NCI-H524 treated with DMSO at 0.1 percent for 48 hours (cell line): ENCODE measurements around the gene MUC4.

Experiments
- DNase-seq: peaks from one replicate; lab custom pipeline; 2025; lab: John Stamatoyannopoulos, UW

MUC4 gene

DNA sequence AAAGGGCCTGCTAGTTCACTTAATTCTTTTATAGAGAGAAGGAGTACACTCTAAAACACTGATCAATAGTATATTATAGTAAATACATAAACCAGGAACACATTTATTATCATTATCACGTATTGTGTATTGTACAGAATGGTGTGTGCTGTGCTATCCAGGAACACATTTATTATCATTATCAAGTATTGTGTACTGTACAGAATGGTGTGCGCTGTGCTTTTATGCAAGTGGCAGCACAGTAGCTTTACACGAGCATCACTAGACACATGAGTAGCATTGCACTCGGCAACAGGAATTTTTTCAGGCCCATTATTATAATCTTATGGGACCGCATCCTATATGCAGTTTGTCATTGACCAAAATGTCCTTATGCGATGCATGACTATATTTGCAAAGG, 111.9 kb downstream of the MUC4 start:
- DNase-seq: no peak

DNA sequence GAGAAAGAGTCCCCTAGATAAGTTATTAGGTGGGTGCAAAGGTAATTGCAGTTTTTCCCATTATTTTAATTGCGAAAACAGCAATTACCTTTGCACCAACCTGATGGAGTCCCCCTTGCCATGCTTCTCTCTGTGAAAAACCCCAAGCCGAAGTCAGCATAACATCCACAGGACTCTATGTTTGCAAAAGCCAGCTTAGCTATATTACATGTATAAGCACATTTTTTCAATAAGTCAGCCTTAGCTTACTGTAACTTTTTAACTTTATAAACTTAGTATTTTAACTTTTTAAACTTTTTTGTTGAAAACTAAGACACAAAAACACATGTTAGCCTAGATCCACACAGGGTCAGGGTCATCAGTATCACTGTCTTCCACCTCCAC, 112.3 kb downstream of the MUC4 start:
- DNase-seq: no peak

DNA sequence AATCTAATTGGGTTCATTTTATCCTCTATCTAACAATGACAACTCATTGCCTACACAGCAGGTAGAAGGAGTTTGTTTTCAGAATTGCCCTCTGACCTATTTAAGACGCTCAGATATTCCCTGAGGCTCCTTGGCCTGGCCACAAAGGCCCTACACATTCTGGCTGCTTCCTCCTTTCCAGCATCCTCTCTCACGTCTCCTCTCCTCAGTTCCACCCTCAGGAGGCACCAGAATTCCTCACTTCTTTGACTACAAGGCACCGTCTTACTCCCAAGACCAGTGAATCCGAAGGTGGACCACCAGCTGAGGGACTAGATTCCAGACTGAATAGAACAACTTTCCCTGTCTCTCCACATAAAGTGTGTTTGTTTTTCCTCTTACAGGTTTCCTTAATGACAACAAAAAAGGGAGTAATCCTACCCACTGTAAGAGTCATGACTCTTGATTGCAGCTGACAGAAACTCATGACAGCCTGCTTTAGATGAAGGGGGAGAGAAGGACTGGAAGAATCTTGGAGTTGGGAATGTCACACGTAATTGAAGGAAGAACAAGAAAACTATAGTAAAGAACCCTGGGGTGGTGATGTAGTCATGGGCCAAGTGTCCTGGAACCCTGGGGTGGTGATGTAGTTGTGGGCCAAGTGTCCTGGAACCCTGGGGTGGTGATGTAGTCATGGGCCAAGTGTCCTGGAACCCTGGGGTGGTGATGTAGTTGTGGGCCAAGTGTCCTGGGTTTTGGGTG, 112.9 kb downstream of the MUC4 start:
- DNase-seq: no peak

DNA sequence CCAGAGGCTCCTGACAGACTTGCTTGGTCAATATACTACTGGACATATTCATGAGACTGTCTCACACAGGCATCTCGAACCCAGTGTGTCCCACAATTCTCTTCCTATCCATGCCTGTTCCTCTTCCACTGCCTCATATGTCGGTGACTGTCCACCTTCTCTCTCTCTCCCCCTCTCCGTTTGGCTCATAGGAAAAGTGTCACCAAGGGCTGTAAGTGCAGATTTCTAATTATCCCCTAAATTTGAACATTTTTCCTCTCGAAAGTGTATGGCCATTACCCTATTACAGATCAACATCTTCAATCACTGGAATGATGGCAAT, 113.4 kb downstream of the MUC4 start:
- DNase-seq: no peak

DNA sequence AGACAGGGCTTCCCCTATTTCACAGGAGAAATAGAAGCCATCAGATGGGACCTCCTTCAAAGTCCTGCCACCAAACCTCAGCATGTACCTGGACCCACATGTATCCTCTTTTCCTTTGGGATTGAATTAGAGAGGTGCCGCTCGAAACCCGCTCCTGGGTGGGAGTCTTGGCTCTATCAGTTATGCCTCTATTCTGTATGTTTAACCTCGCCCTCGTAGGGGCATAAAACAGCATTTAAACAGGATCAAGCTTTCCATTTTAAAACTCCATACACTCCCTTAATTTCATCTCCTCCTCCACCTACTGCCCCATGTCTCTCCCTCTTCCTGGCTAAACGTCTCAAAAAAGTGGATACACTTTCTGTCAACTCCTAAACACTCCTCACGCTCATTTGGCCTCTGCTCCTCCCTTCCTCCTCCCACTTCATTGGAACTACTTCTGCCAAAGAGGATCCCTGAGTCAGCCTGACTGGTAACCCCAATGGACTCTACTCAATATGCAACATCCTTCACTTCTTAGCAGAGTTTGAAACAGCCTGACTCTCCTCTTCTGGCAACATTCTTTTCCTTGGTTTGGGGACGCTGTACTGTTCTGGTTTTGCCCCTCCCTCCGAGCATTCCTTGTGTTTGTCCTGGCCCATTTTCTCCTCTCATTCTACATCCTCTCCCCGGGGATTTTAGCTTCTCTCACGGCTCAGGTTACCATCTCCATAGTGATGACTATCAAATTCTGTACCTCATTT, 114.0 kb downstream of the MUC4 start:
- no peak for DNase-seq
